ENCODE measurements around the gene RNF220.

GRCh38 chr1:44515416-44515815, 110.4 kb downstream of the RNF220 start:
- TF ChIP-seq EZH2 (IDR thresholded peaks at IDR 0.05; ENCODE audit: insufficient read depth, poor library complexity, severe bottlenecking) (no peak), EZH2phosphoT487 (IDR thresholded peaks at IDR 0.05; ENCODE audit: insufficient read depth, low read depth) (no peak)
